GM19023 (cell line): Measurements from ENCODE around the gene COL6A3.

Experiments
- ATAC-seq: cut with Tn5 transposase; IDR thresholded peaks from one replicate; pipeline ENCODE4 v1.9.1; 2021; ENCODE audit warnings: mild to moderate bottlenecking, moderate library complexity; ENCODE audit not compliant: unreplicated experiment

COL6A3 gene

GRCh38 chr2:237352279-237352845 lies 61.6 kb downstream of the COL6A3 start:
- ATAC-seq = no peak

DNA sequence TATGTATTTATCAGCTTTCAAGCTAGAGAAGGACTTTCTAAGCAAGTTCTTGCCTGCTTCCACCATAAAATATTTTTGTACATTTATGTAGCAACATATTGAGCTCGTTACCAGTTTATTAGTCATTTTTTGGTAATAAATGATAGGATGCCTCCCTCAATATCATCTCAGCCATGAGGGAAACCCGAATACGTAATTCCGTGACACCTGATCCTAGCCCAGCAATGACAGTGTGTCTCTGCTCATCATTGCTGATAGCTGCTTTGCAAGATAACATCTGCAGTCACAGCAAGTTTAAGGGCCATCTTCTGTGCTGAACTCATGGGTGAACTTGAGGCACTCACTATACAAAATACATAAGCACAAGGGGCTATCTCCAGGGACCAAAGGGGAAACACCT lies 62.2 kb downstream of the COL6A3 start:
- ATAC-seq = no peak

- ATAC-seq = no peak
Measured at GRCh38 chr2:237351046-237351445, 62.9 kb downstream of the COL6A3 start.

GRCh38 chr2:237350597-237350996 lies 63.4 kb downstream of the COL6A3 start:
- ATAC-seq = no peak

GRCh38 chr2:237350070-237350469 lies 63.9 kb downstream of the COL6A3 start:
- no peak for ATAC-seq

DNA sequence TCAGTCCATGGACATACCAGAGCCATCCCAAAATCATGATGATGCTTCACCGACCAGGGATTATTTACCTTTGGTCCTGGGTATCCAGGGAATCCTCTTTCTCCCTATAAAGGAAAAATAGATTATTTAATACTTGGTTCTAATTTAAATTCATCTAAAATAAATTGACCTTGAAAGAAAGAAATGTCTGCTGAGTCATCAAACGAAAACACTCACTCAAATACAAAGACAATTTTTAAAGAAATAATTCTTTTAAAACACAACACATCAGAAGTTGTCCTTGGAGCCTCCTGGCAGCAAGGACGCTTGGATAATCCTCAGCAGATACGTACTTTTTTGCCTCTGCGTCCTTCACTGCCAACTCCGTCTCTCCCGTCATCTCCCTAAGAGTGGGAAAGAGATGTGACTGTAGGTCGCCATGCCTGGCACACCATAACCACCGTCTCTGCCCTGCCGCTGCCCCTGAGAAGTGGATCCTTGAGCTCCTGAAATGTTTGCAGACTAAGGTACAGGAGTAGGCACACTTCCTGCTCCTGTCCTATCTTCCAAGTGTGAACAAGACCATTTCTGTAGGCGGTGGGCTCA lies 65.6 kb downstream of the COL6A3 start:
- ATAC-seq = no peak

GRCh38 chr2:237345891-237346640 lies 67.9 kb downstream of the COL6A3 start:
- no peak for ATAC-seq

DNA sequence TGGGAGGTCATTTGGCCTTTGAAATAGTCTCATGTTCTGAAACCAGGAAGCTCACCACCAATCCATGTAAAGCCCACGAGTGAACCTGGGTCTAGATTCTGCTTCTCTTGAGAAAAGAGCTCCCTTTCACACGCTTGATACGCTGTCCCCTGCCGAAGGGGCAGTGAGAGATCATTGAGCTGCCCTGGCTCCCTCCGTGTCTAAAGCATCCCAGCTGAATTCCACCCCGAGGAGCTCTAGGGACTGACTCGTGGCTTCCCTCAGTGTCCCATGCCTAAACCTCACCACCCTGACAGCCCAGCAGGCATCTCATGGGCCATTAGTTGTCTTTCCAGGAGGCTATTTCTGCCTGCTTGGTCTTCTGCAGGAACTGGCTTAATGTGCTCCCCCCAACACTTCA lies 68.6 kb downstream of the COL6A3 start:
- no peak for ATAC-seq

GRCh38 chr2:237344942-237345341 lies 69.0 kb downstream of the COL6A3 start:
- ATAC-seq = no peak

GRCh38 chr2:237343993-237344392 lies 70.0 kb downstream of the COL6A3 start:
- ATAC-seq = no peak

DNA sequence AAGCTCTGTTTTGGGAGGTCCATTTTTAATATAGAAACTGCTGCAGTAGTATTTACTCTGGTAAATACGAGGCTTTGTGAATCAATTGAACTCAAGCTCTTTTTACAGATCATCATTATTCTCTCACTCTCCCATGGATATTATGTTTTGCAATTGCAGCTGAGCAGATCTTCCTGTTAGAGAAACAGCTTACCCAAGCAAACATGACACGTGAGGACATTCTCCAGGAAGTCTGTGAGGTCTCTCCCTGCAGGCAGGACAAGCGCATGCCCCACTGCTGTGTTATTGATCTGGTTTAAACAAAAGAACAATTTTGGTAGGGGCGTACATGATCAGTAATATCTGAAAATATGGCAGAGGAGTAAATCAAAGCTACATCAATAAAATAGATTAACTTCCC lies 72.1 kb downstream of the COL6A3 start:
- no peak for ATAC-seq

DNA sequence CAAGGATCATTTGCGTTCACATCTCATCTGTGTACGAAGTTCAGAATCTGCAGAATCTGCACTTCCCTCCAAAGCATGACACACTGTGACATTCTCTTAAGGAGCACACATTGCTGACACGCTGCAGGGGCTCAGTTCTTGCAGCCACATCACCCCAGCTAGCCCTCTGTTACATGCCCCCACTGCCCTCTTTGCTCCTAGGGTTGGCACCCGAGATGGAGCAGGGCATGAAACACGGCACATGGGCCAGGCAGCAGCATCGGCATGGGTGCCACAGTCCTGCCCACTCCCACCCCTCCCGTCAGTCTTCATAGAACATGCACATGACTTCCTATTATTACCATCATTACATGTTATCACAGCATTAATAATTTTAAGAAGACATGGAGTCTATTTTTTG lies 76.4 kb downstream of the COL6A3 start:
- no peak for ATAC-seq

- no peak for ATAC-seq
Measured at GRCh38 chr2:237336131-237336530, 77.8 kb downstream of the COL6A3 start.

- ATAC-seq = no peak
Measured at GRCh38 chr2:237333748-237334147, 80.2 kb downstream of the COL6A3 start.

GRCh38 chr2:237330541-237330940 lies 83.4 kb downstream of the COL6A3 start:
- ATAC-seq = no peak

GRCh38 chr2:237327175-237327950 lies 86.6 kb downstream of the COL6A3 start:
- ATAC-seq = no peak

- ATAC-seq = no peak
Measured at GRCh38 chr2:237326266-237327171, 87.4 kb downstream of the COL6A3 start.

DNA sequence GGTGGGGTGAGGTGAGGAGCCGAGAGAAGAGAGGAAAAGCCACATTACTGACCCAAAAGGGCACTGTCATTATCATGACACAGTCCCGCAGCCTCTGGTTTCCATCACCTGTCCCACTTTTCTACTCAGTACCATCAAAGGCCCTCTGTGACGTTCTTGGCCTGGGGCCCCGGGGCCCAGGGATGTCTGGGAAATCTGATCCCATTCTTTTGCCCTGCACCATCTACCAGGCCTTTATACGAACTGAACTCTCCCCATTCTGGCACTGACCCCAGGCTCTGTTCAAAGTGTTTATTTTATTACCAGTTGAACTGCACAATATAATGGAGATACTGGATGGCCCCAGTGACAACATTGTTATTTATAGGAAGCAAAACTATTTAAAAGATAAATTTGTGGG lies 89.1 kb downstream of the COL6A3 start:
- ATAC-seq = no peak

DNA sequence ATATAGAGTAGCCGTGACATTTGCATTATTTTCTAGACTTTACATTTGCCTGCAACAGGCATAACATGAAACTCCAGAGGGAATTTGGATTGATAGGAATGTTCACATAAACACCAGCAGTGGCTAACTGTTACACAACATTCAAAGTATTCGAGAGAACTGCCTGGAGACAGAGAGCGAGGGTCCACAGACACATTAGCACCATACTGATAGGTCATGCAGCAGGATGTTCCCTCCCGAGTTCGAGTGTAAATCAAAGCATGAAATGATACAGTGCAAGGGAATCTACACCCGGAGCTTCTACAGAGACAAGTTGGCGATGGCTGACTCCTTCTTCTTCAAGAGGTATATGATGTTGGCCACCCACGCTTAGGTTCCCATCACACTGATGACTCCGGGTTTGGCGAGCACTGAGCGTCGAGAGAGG lies 89.5 kb downstream of the COL6A3 start:
- ATAC-seq = no peak

- no peak for ATAC-seq
Measured at GRCh38 chr2:237323656-237324055, 90.3 kb downstream of the COL6A3 start.

GRCh38 chr2:237322564-237322963 lies 91.4 kb downstream of the COL6A3 start:
- no peak for ATAC-seq
